GM12878 (cell line): ENCODE results near the gene CCDC74A. TPM values are rescaled to one million over a fixed set of nuclear protein-coding genes. Genes with fewer than 3 reads are reported as not detected.
A peak's percentile ranks its signal among the peaks of the same experiment; 100 is the strongest.

Experiments used
- BCL11A ChIP-seq: IDR thresholded peaks from 2 replicates; pipeline ENCODE4 v1.6.1; 2011; ENCODE audit warnings: low read depth, low read length
- CUX1 ChIP-seq: IDR thresholded peaks from 2 replicates; pipeline ENCODE4 v1.6.1; 2012; ENCODE audit warnings: improper control_type of control experiment, low read depth, low read length; ENCODE audit not compliant: insufficient replicate concordance
- E4F1 ChIP-seq: fragments of 450-650 bp; IDR thresholded peaks from 2 replicates; pipeline ENCODE4 v1.6.1; 2018; ENCODE audit warnings: borderline replicate concordance, mild to moderate bottlenecking; ENCODE audit not compliant: partially characterized antibody
- IRF4 ChIP-seq: IDR thresholded peaks from 2 replicates; pipeline ENCODE4 v1.6.1; 2011; ENCODE audit warnings: low read depth, low read length
- MYB ChIP-seq: fragments of 150-350 bp; IDR thresholded peaks from 2 replicates; pipeline ENCODE4 v1.6.1; 2014; ENCODE audit warnings: mild to moderate bottlenecking, low read depth, low read length, borderline replicate concordance
- NFXL1 ChIP-seq: fragments of 450-650 bp; IDR thresholded peaks from 2 replicates; pipeline ENCODE4 v1.6.1; 2017; ENCODE audit warnings: antibody characterized with exemption, mild to moderate bottlenecking, borderline replicate concordance
- PAX5 ChIP-seq: IDR thresholded peaks from 2 replicates; pipeline ENCODE4 v1.6.1; 2011; ENCODE audit warnings: low read depth, low read length, borderline replicate concordance
- RUNX3 ChIP-seq: IDR thresholded peaks from 2 replicates; pipeline ENCODE4 v1.6.1; 2012; ENCODE audit warnings: low read length, inconsistent platforms
- SMAD5 ChIP-seq: IDR thresholded peaks from 2 replicates; pipeline ENCODE4 v1.6.1; 2016; ENCODE audit warnings: antibody characterized with exemption, low read depth
- SUZ12 ChIP-seq: fragments of 200-600 bp; sonication (generic); IDR thresholded peaks from one replicate; pipeline ENCODE4 v1.6.1; 2018; ENCODE audit warnings: antibody characterized with exemption, mild to moderate bottlenecking; ENCODE audit not compliant: unreplicated experiment
- TBL1XR1 ChIP-seq: IDR thresholded peaks from 2 replicates; pipeline ENCODE4 v1.6.1; 2012; ENCODE audit warnings: low read depth, low read length, improper control_type of control experiment
- polyA plus RNA-seq, 11 experiments: library from polyadenylated mRNA; depleted of rRNA in 4 of 11; unstranded in 6 of 11; stranded (reverse) in 5 of 11; fragments of >200 nt; fragmentation: Nextera tagmentation in 4 of 11; fragmentation: Illumina TruSeq in 1 of 11; extraction: Ambion mirVana in 4 of 11; extraction: Trizol in 1 of 11; gene quantifications; 1 replicate in 1 of 11; 2 replicates in 10 of 11; pipeline versions ENCODE4 v1.2.1 to v1.2.3, GENCODE V29; 2011 to 2016; ENCODE audit warnings: inconsistent platforms in 2 of 11, missing spikeins in 2 of 11, low read depth in 1 of 11
- total RNA-seq, 4 experiments: library from RNA; depleted of rRNA in 3 of 4; stranded (reverse); fragments of >200 nt in 3 of 4; fragmentation: Illumina TruSeq in 1 of 4; extraction: Trizol in 1 of 4; gene quantifications; 2 replicates each; pipeline versions ENCODE4 v1.2.1 to v1.2.3, GENCODE V29; 2013 to 2021
- TF ChIP-seq, protein P1 (sequence below): fragments of 450-650 bp; IDR thresholded peaks from 2 replicates; pipeline ENCODE4 v1.6.1; 2017; ENCODE audit warnings: mild to moderate bottlenecking
- TF ChIP-seq, protein P2 (sequence below): IDR thresholded peaks from 2 replicates; pipeline ENCODE4 v1.6.1; 2012; ENCODE audit warnings: low read length, inconsistent platforms

CCDC74A gene
- total and polyA plus RNA-seq, 10 of the 15 experiments (the other 5 are each of a cell fraction or from before 2014, with no cell fraction given) = 14.3 to 133 (median 64.2) TPM

DNA sequence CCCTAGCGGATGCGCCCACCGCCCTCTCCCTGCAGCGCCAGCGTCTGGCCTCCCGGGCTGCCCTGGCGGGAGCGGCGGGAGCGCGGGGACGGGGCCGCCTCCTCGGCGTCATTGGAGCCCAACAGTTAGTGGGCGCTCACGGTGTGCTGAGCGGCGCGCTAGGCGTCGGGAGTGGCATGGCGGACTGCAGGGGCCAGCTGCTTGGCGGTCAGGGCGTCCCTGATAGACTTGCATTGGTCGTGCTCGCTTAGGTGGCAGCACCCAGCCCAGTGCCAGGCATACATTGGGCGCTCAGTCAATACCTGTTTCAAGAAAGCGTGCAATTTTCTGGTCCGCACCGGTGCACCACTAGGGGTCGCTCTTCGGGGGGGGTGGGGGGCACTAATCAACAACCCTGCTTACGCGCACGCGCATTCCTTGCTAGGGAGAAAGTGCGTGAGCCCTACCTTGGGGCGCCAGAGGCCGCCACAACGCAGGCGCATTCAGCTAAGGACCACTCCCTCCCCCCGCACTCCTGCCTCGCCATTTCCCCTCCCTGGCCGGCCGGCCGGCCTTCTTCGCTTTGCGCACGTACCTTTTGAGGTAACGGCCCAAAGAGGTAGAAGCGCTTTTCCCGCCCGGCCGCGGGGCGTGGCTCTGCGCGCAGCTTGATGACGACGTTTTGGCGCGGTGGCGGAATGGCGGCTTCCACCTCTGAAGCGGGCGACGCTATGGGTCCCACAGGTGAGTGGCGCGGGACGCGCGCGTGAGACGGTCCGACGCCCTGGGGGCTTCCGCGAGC, 35.1 kb upstream of the CCDC74A start (continued):
- TF ChIP-seq TBL1XR1 = 0 out of 2 replicates have a peak, but pooled peaks have one; percentile 13
- TF ChIP-seq PAX5 = no peak
- no peak for TF ChIP-seq BCL11A
- TF ChIP-seq RUNX3 = peak; percentile 71
- peak; percentile 5 for TF ChIP-seq E4F1
- TF ChIP-seq NFXL1 = no peak
- TF ChIP-seq MYB = no peak
- TF ChIP-seq, protein P1, sequence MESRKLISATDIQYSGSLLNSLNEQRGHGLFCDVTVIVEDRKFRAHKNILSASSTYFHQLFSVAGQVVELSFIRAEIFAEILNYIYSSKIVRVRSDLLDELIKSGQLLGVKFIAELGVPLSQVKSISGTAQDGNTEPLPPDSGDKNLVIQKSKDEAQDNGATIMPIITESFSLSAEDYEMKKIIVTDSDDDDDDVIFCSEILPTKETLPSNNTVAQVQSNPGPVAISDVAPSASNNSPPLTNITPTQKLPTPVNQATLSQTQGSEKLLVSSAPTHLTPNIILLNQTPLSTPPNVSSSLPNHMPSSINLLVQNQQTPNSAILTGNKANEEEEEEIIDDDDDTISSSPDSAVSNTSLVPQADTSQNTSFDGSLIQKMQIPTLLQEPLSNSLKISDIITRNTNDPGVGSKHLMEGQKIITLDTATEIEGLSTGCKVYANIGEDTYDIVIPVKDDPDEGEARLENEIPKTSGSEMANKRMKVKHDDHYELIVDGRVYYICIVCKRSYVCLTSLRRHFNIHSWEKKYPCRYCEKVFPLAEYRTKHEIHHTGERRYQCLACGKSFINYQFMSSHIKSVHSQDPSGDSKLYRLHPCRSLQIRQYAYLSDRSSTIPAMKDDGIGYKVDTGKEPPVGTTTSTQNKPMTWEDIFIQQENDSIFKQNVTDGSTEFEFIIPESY = no peak
- TF ChIP-seq CUX1 = no peak
- TF ChIP-seq SUZ12 = no peak
- TF ChIP-seq IRF4 = no peak
- TF ChIP-seq, protein P2, sequence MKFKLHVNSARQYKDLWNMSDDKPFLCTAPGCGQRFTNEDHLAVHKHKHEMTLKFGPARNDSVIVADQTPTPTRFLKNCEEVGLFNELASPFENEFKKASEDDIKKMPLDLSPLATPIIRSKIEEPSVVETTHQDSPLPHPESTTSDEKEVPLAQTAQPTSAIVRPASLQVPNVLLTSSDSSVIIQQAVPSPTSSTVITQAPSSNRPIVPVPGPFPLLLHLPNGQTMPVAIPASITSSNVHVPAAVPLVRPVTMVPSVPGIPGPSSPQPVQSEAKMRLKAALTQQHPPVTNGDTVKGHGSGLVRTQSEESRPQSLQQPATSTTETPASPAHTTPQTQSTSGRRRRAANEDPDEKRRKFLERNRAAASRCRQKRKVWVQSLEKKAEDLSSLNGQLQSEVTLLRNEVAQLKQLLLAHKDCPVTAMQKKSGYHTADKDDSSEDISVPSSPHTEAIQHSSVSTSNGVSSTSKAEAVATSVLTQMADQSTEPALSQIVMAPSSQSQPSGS = no peak
- TF ChIP-seq SMAD5 = 0 out of 2 replicates have a peak, but pooled peaks have one; percentile 37
